NOMO-1 (cell line): Measurements from ENCODE around the gene PCSK2.

Experiments used
- DNase-seq, 2 experiments: peaks; one replicate each; lab custom pipeline; 2025; ENCODE audit not compliant: unreplicated experiment in 2 of 2; lab: John Stamatoyannopoulos, UW

The PCSK2 gene

GRCh38 chr20:17502105-17502504, 275.3 kb downstream of the PCSK2 start:
- no peak for DNase-seq

DNA sequence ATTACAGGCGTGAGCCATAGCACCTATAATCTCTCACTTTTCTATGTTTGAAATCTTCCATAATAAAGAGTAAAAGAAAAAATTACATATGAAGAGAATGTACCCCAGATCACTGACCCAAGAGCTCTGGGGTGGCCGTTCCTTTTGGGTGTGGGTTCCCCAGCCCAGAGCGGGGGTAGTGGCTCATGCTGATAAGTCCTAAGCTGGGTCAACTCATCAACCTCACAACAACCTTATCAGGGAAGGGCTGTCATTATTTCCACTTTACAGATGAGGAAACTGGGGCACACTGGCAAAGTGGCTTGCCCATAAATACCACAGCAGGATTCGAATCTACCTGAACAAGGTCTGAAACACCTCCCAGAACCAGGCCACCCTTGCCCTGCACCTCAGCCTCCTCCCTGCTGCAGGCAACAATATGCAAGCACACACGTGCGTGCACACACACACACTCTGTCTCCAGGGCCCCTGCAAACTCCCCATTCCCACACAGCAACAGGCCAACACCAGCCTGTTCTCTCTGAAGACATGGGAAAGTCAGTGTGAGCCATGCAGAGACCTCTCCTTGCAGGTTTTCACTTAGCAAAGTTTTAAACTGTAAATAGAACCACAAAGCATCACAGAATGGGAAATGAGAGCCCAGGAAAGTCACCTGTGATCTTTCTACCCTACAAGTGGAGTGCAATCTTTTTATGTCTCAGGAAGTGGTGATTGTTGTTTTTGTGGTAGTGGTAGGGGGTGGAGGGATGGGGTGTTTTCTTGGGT, 276.6 kb downstream of the PCSK2 start:
- no peak for DNase-seq

DNA sequence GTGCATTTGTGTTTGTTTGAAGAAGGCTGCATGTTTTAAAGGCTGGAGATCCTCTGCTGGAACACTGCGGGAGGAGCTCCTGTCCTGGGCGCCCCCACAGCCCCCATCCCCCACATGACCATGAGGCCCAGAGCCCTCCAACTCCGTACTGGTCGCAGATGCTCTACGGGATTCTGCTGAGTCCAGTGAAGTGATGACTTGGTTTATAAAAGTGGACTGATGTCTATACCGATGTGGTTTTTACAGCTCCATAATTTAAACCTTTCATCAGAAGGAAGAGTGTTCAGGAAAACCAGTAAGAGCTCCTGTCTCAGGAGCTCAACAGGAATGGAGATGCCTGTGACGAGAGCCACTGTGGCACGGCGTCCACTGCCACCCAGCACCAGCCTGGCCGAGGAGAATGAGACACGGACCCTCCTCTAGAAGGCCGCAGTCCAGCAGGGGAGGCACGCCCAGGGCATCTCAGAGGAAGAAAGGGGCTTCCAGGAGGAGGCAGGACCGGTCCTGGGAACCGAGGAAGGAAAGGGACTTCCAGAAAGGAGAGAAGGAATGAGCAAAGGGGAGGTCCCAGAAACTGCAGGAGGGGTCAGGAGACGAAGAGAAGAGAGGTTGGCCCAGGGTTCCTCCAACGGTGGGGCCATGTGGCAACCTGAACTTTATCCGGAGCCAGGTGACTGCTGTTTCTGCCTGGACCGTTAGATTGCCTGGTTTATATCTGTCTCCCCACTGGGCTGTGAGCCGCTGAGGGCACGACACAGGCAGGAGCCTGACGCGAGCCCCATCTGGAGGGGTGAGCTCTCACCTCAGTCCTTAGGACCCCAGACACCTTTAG, 277.4 kb downstream of the PCSK2 start:
- no peak for DNase-seq

GRCh38 chr20:17504898-17505635, 278.2 kb downstream of the PCSK2 start:
- peak; percentile 56 to 73 for DNase-seq

DNA sequence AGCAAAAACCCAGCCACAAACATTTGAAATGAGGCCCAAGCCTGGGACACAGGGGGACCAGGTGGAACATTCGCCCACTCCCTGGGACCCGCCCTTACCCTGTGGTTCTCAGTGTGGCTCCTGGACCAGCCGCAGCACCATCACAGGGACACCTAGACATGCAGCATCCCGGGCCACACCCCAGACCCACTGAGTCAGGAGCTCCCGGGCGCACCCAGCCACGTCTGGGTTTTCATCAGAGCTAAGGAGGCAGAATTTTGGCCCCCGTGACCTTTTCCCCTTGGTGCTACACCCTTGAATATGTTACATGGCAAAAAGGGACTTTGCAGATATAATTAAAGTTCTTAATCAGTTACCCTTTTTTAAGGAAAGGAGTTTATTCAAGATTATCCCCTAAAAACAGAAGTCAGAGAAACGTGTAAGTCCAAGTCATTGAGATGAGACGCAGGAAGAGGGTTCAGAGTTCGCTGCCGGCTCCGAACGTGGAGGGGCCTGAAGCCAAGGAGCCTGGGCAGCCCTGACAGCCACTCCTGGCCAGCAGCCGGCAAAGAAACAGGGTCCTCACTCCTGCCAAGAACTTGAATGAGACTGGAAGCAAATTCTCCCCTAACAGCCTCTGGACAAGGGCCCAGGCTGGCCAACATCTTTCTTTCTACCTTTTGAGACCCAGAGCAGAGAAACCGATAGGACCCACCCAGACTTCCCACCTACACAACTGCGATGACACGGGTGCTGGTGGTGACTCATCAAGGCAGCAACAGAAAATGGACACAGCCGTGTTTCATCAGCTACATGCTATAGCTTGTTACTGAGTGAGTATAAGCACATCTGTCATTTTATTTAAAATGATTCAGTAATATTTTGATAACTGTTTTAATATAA, 279.0 kb downstream of the PCSK2 start:
- no peak for DNase-seq

DNA sequence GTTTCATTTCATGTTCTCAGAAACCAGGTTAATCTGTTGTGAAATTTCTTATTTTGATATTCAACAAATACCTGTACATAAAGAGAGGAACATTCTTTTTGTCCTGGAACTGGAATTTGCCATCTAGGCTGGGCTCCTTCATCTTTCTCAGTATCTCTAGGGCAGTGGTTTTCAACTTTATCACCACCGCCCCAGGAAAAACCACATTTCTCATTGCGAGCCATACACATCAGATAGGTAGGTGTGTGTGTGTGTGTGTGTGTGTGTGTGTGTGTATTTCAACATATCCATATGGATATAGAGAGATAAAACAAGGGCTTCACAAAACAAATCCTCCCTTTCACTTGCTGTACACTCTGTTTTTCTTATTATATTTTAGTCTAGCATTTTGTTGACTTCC, 280.2 kb downstream of the PCSK2 start:
- no peak for DNase-seq

DNA sequence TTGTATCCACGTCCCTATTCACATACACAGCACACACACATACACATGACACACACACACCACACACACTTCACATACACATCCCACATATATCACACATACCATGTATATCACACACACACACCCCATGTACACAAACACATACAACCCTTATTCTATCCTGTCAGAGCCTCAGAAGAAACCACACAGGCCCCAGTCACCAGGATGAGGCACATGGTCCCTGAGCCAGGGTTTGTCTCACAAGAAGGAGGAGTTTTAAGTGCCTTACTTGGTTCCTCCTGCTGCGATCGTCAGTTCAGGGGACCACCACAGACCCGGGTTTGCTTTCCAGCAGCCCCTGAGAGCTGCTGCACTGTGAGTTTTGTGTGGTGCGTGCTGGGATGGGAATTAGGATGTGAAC, 280.7 kb downstream of the PCSK2 start:
- no peak for DNase-seq

DNA sequence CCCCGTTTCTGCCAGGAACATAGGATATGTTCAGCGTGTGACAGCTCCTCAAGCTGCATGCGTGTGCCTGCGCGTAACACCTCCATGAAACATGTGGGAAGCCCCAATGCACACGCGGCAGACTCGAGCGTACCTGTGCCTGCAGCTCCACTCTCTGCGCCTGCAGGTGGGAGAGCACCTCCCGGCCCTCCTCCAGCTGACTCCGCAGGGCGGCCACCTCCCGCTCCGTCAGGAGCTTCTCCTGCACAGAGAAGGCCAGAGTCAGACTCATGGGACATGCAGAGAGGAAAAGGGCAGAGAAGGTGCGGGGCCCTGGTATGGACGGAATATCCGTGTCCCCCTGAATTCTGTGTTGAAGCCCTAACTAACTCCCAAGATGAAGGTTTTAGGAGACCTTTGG, 281.9 kb downstream of the PCSK2 start:
- no peak for DNase-seq

DNA sequence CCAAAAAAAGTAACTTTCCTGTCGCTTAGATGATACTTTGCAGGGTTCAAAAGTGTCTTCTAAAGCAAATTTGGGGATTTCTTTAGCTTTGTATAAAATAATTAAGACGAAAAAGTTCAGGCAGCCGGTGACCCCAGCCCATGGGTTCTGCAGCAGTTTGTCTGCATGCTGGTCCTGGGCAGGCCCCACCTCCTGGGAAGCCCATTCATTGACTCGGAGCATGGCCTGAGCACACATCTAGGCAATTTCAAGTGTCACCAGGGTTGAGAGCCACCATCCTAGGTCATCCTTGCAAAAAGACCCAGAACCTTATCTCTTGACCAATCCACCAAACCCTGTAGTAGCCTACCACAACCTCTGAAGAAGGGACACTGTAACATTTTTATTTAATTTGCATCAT, 283.7 kb downstream of the PCSK2 start:
- DNase-seq = no peak

DNA sequence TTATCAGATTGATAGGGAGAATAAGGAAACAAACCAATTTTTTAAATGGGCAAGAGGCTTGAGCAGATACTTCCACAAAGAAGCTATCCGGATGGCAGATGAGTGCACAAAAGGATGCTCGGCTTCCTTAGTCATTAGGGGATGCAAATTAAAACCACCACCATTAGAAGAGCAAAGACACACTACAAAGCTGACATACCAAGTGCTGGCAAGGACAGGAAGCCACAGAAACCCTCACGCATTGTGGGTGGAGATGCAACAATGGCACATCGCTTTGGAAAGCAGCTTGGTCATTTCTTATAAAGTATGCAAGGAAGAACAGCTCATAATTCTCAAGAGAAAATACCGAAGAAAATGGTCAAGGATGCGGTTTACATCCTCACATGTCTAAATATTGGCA, 284.6 kb downstream of the PCSK2 start:
- no peak for DNase-seq

GRCh38 chr20:17513939-17514338, 287.1 kb downstream of the PCSK2 start:
- DNase-seq = no peak

GRCh38 chr20:17515053-17515452, 288.2 kb downstream of the PCSK2 start:
- no peak for DNase-seq

- DNase-seq = peak in 1 of 2 experiments; percentile 6
Measured at GRCh38 chr20:17518339-17519052, 291.7 kb downstream of the PCSK2 start.

- DNase-seq = no peak
Measured at GRCh38 chr20:17519606-17520285, 292.9 kb downstream of the PCSK2 start.

GRCh38 chr20:17520583-17520982, 293.7 kb downstream of the PCSK2 start:
- no peak for DNase-seq

DNA sequence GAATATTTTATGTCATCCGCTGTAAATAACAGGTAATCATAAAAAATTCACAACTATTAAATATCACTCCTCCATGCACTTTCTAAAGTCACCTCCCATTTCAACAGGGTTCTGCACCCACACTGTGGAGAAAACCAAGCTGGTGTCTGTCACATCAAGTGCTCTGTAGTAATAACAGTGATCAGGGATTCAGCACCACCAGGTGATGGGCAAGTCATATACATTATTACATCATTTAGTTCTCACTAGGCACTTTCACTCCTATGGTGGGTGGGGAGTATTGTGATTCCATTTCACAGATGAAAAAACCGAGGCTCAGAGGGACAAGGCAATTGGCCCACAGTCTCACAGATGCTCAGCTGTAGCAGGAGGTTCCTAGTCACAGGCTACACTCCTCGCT, 295.7 kb downstream of the PCSK2 start:
- DNase-seq = no peak

DNA sequence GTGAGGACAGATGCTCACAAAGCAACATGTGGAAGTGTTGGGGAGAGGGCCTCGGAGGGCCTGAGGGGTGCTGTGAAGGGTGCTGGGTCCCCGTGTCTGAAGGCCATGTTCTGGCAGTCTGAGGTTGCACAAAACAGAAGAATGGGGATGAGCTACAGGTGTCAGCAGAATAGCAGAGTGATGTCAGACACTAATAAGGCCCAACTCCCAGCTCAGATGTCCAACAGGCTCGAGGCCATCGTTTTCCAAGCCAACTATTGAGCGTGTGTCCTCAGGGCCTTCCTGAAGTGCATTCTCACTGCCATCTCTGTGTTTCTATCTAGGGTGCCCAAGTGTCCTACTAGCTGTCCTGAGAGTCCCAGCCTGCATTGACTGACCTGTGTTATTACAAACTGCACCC, 296.5 kb downstream of the PCSK2 start:
- DNase-seq = no peak

GRCh38 chr20:17524560-17524959, 297.7 kb downstream of the PCSK2 start:
- DNase-seq = no peak

DNA sequence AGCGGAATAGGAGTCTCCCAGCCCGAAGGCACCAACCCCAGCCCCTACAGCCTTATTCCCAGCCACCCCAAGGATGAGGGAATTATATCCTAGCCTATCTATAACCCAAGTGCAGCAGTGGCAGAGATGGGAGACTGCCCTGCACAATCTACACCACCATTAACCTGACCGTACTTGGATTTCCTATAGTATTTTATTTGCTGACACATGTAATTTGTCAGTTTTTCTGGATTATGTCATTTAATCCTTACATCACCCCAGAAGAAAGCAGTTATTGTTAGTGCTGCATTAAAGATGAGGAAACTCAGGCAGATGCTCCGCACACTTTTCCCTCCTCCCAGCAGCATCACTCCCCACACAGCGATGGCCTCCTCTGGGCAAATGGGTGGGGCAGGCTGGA, 298.3 kb downstream of the PCSK2 start:
- no peak for DNase-seq
